Endothelial cell of umbilical vein (primary cell): ENCODE data around the gene GAL3ST3.

Experiments used
- EZH2 ChIP-seq: IDR thresholded peaks from 2 replicates; pipeline ENCODE4 v1.6.1; 2012; ENCODE audit warnings: borderline replicate concordance, low read depth, mild to moderate bottlenecking, moderate library complexity, low read length, inconsistent platforms; ENCODE audit not compliant: severe bottlenecking
- FOS ChIP-seq: IDR thresholded peaks from 2 replicates; pipeline ENCODE4 v1.6.1; 2011; ENCODE audit warnings: mild to moderate bottlenecking, low read length, moderate library complexity, borderline replicate concordance; ENCODE audit not compliant: insufficient read depth
- JUN ChIP-seq: IDR thresholded peaks from 2 replicates; pipeline ENCODE4 v1.6.1; 2011; ENCODE audit warnings: borderline replicate concordance, low read depth; ENCODE audit not compliant: insufficient read length, insufficient read depth
- MYC ChIP-seq: IDR thresholded peaks from one replicate; pipeline ENCODE4 v1.6.1; 2011; ENCODE audit warnings: mild to moderate bottlenecking, low read depth, low read length
- POLR2A ChIP-seq: IDR thresholded peaks from 2 replicates; pipeline ENCODE4 v1.6.1; 2012; ENCODE audit warnings: low read depth, mild to moderate bottlenecking, control low read depth, low read length
- POLR2AphosphoS5 ChIP-seq: IDR thresholded peaks from 2 replicates; pipeline ENCODE4 v1.6.1; 2012; ENCODE audit warnings: low read depth, mild to moderate bottlenecking, control low read depth, low read length, moderate library complexity; ENCODE audit not compliant: insufficient read depth
- TF ChIP-seq, protein P1 (sequence below), 2 donors: IDR thresholded peaks; 1 replicate in 1 of 2; 2 replicates in 1 of 2; pipeline ENCODE4 v1.5.1; 2011; ENCODE audit warnings: low read length in 2 of 2, mild to moderate bottlenecking in 2 of 2, moderate library complexity in 2 of 2, control low read depth in 1 of 2, inconsistent platforms in 1 of 2, low read depth in 1 of 2; ENCODE audit not compliant: insufficient read depth in 1 of 2; ENCODE audit errors: extremely low read depth in 1 of 2
- TF ChIP-seq, protein P2 (sequence below): IDR thresholded peaks from 2 replicates; pipeline ENCODE4 v1.6.1; 2011; ENCODE audit not compliant: insufficient read depth, insufficient read length

GRCh38 chr11:66090288-66090687, 41.3 kb upstream of the GAL3ST3 start:
- TF ChIP-seq POLR2A (no peak), POLR2AphosphoS5 (no peak), EZH2 (no peak), FOS (no peak), JUN (no peak), MYC (no peak)
- TF ChIP-seq, protein P1, sequence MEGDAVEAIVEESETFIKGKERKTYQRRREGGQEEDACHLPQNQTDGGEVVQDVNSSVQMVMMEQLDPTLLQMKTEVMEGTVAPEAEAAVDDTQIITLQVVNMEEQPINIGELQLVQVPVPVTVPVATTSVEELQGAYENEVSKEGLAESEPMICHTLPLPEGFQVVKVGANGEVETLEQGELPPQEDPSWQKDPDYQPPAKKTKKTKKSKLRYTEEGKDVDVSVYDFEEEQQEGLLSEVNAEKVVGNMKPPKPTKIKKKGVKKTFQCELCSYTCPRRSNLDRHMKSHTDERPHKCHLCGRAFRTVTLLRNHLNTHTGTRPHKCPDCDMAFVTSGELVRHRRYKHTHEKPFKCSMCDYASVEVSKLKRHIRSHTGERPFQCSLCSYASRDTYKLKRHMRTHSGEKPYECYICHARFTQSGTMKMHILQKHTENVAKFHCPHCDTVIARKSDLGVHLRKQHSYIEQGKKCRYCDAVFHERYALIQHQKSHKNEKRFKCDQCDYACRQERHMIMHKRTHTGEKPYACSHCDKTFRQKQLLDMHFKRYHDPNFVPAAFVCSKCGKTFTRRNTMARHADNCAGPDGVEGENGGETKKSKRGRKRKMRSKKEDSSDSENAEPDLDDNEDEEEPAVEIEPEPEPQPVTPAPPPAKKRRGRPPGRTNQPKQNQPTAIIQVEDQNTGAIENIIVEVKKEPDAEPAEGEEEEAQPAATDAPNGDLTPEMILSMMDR (IDR thresholded peaks at IDR 0.05; ENCODE audit: extremely low read depth in 1 of 2, insufficient read depth in 1 of 2, low read depth in 1 of 2, low read length in 2 of 2): no peak
- TF ChIP-seq, protein P2, sequence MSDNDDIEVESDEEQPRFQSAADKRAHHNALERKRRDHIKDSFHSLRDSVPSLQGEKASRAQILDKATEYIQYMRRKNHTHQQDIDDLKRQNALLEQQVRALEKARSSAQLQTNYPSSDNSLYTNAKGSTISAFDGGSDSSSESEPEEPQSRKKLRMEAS: no peak
